Measurements from ENCODE around the gene HNRNPA3. TPM values are rescaled to one million over a fixed set of nuclear protein-coding genes. Genes with fewer than 3 reads are reported as not detected.

The HNRNPA3 gene
- total and polyA plus RNA-seq, 2 of the 13 experiments (the other 11 are each of a cell fraction or from before 2014, with no cell fraction given), result 73.3 to 97.7 TPM

DNA sequence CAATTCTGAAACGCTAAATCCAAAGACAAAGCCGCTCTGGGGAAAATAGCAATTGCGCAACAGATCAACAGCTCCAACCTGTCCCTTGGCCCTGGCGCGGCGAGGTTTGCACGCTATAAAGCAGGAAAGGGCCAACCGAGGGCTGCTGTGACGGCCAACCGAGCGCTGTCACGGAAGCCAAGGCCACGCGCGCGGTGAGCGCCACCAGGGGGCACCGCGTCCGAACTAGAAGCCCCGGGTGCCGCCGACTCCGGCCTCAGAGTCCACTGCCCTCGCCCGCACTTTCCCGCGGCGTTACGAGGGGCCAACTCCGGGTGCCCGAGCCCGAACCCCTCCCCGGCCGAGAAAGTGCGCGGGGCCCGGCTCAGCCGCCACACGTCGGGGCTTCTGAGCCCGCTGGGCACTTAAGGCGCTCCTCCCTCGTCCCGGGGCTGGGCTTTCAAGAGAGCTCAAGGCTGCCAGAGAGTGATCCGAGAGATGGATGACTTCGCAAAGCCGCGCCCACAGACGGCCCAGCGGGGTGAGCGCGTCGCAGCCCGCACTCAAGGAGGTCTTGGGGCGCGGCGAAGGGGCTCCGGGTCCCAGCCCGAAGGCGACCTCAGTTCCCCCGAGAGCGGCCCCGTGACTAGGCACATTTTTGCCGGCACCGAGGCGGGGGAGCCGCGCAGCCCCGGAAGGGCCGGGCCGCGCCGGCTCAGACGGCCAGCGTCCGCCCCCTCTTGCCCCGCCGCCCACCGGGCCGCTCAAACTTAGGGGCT, 51.0 kb downstream of the HNRNPA3 start (continued):
- TF ChIP-seq YEATS2 (CRISPR knock-in tag; IDR thresholded peaks at IDR 0.05; ENCODE audit: borderline replicate concordance) (peak; percentile 87), ESRRA (CRISPR knock-in tag; IDR thresholded peaks at IDR 0.05; ENCODE audit: low read depth) (peak; percentile 72; the same call in 1 of the 2 replicates), KLF9 (CRISPR knock-in tag; IDR thresholded peaks at IDR 0.05; ENCODE audit: low read depth) (peak; percentile 82; the same call in 1 of the 2 replicates), ETV5 (CRISPR knock-in tag; IDR thresholded peaks at IDR 0.05; ENCODE audit: borderline replicate concordance) (peak; percentile 92), ATRX (CRISPR knock-in tag; IDR thresholded peaks at IDR 0.05; ENCODE audit: borderline replicate concordance) (no peak), ZNF326 (CRISPR knock-in tag; IDR thresholded peaks at IDR 0.05; ENCODE audit: borderline replicate concordance) (no peak), SETDB1 (CRISPR knock-in tag; IDR thresholded peaks at IDR 0.05; ENCODE audit: borderline replicate concordance) (no peak), DMAP1 (CRISPR knock-in tag; IDR thresholded peaks at IDR 0.05) (peak; percentile 90), SIX1 (CRISPR knock-in tag; IDR thresholded peaks at IDR 0.05; ENCODE audit: borderline replicate concordance) (peak; percentile 80), NR2F1 (CRISPR knock-in tag; IDR thresholded peaks at IDR 0.05) (peak; percentile 69 to 81; a peak in 3 of 4 replicates), ZNF792 (CRISPR knock-in tag; IDR thresholded peaks at IDR 0.05) (peak; percentile 96), ZNF24 (IDR thresholded peaks at IDR 0.05) (peak; percentile 83), ZNF264 (CRISPR knock-in tag; IDR thresholded peaks at IDR 0.05) (0 out of 2 replicates have a peak, but pooled peaks have one; percentile 65), ZNF331 (CRISPR knock-in tag; IDR thresholded peaks at IDR 0.05) (peak; percentile 96), REL (CRISPR knock-in tag; conservative IDR thresholded peaks at IDR 0.05) (no peak; the same call in none of the 2 replicates), KAT2B (IDR thresholded peaks at IDR 0.05; ENCODE audit: borderline replicate concordance, low read depth, low read length) (no peak), MTF2 (CRISPR knock-in tag; IDR thresholded peaks at IDR 0.05; ENCODE audit: borderline replicate concordance) (peak; percentile 98; the same call in 1 of the 2 replicates), ZNF749 (CRISPR knock-in tag; IDR thresholded peaks at IDR 0.05; ENCODE audit: borderline replicate concordance) (peak; percentile 93; the same call in 1 of the 2 replicates)
- TF ChIP-seq, protein P1, sequence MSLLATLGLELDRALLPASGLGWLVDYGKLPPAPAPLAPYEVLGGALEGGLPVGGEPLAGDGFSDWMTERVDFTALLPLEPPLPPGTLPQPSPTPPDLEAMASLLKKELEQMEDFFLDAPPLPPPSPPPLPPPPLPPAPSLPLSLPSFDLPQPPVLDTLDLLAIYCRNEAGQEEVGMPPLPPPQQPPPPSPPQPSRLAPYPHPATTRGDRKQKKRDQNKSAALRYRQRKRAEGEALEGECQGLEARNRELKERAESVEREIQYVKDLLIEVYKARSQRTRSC (CRISPR knock-in tag; IDR thresholded peaks at IDR 0.05; ENCODE audit: low read depth), result no peak; the same call in none of the 2 replicates
- TF ChIP-seq, protein P2, sequence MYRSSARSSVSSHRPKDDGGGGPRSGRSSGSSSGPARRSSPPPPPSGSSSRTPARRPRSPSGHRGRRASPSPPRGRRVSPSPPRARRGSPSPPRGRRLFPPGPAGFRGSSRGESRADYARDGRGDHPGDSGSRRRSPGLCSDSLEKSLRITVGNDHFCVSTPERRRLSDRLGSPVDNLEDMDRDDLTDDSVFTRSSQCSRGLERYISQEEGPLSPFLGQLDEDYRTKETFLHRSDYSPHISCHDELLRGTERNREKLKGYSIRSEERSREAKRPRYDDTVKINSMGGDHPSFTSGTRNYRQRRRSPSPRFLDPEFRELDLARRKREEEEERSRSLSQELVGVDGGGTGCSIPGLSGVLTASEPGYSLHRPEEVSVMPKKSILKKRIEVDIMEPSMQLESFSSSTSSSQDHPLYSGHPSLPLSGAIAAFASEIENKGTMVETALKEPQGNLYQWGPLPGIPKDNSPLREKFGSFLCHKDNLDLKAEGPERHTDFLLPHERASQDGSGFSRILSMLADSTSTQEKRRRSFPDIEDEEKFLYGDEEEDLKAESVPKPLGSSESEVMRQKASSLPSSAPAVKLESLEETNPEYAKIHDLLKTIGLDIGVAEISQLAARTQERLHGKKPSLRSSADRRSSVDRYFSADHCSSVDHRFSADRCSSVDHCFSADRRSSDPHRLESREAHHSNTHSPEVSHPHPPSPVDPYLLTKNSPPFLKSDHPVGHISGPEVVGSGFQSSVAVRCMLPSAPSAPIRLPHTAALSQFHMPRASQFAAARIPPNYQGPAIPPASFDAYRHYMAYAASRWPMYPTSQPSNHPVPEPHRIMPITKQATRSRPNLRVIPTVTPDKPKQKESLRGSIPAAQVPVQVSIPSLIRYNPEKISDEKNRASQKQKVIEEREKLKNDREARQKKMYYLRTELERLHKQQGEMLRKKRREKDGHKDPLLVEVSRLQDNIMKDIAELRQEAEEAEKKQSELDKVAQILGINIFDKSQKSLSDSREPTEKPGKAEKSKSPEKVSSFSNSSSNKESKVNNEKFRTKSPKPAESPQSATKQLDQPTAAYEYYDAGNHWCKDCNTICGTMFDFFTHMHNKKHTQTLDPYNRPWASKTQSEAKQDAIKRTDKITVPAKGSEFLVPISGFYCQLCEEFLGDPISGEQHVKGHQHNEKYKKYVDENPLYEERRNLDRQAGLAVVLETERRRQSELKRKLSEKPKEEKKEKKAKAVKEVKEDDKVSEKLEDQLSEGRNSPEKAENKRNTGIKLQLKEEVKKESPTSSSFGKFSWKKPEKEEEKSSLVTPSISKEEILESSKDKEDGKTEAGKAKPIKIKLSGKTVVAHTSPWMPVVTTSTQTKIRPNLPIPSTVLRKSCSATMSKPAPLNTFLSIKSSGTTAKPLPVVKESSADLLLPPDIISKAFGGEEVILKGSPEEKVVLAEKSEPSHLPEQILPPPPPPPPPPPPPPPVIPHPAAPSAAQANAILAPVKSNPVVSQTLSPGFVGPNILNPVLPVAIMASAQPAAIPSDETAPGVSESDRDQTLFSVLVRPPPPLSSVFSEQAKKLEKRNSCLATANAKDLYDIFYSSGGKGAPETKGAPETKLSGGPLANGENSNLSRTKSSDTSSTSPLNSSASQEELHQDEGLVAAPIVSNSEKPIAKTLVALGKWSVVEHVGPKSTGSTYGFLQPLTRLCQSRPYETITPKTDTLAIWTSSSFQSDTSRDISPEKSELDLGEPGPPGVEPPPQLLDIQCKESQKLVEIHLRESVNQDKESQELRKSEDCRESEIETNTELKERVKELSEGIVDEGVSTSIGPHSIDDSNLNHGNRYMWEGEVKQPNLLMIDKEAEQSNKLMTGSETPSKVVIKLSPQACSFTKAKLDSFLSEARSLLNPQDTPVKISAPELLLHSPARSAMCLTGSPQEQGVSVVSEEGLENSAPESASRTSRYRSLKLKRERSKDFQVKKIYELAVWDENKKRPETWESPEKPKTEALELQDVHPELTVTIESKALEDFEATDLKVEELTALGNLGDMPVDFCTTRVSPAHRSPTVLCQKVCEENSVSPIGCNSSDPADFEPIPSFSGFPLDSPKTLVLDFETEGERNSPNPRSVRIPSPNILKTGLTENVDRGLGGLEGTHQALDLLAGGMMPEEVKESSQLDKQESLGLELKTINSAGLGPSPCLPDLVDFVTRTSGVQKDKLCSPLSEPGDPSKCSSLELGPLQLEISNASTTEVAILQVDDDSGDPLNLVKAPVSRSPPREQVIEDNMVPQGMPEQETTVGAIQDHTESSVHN (CRISPR knock-in tag; IDR thresholded peaks at IDR 0.05), result peak; percentile 85; the same call in 1 of the 2 replicates

Measured in HepG2 (cell line).